Sigmoid colon (tissue), 7 donors: ENCODE results near the gene RSPO3. TPM values are rescaled to one million over a fixed set of nuclear protein-coding genes. Genes with fewer than 3 reads are reported as not detected.

Experiments used
- DNase-seq: peaks from one replicate; pipeline ENCODE4 v3.0.0-alpha.2; 2019
- H3K27ac ChIP-seq, 4 donors: fragments of 200-600 bp; sonication (generic); one replicate each; pipeline ENCODE4 v1.5.1; 2016 to 2019; ENCODE audit warnings: mild to moderate bottlenecking in 1 of 4
- H3K27me3 ChIP-seq, 3 donors: fragments of 200-600 bp; sonication (generic); one replicate each; pipeline ENCODE4 v1.5.1; 2019; ENCODE audit warnings: mild to moderate bottlenecking in 1 of 3
- H3K36me3 ChIP-seq, 4 donors: fragments of 200-600 bp; sonication (generic); one replicate each; pipeline ENCODE4 v1.5.1; 2016 to 2019
- H3K4me1 ChIP-seq, 4 donors: fragments of 200-600 bp; sonication (generic); one replicate each; pipeline ENCODE4 v1.5.1; 2017 to 2019
- H3K4me3 ChIP-seq, 4 donors: fragments of 200-600 bp; sonication (generic); one replicate each; pipeline ENCODE4 v1.5.1; 2017 to 2019; ENCODE audit warnings: mild to moderate bottlenecking in 2 of 4, moderate library complexity in 1 of 4
- H3K9me3 ChIP-seq, 4 donors: fragments of 200-600 bp in 3 of 4; sonication (generic) in 3 of 4; one replicate each; pipeline versions ENCODE4 v1.5.1 to v1.6.1; 2013 to 2019
- EP300 ChIP-seq, 4 donors: sonication (generic); formaldehyde crosslinking; IDR thresholded peaks; one replicate each; pipeline ENCODE4 v1.6.1; 2017; ENCODE audit warnings: antibody characterized with exemption in 4 of 4
- POLR2A ChIP-seq, 2 donors: fragments of 450-650 bp; IDR thresholded peaks; one replicate each; pipeline ENCODE4 v1.6.1; 2016; ENCODE audit warnings: antibody characterized with exemption in 2 of 2, mild to moderate bottlenecking in 2 of 2, moderate library complexity in 2 of 2
- POLR2AphosphoS5 ChIP-seq, 4 donors: sonication (generic); formaldehyde crosslinking; IDR thresholded peaks; one replicate each; pipeline ENCODE4 v1.6.1; 2017; ENCODE audit warnings: antibody characterized with exemption in 4 of 4
- WGBS, 2 donors: extraction: QIAGEN DNeasy Blood & Tissue Kit; methylation state at CpG; one replicate each; pipeline ENCODE4 v1.1.7; 2013; 5-methylcytosine and 5-hydroxymethylcytosine counted together
- intact Hi-C: fragments of 100-400 bp; cut with DNase I; formaldehyde crosslinking; loops from one replicate; pipeline ENCODE4 v1.15.1; 2023
- polyA plus RNA-seq, 3 donors: library from polyadenylated mRNA; stranded (reverse); fragments of 200-250 nt; gene quantifications; one replicate each; pipeline ENCODE4 v1.2.3, GENCODE V29; 2013
- total RNA-seq, 4 donors: library from RNA; depleted of rRNA; stranded (reverse); fragments of >200 nt; gene quantifications; one replicate each; pipeline ENCODE4 v1.1.0, GENCODE V29; 2016
- TF ChIP-seq, protein P1 (sequence below), 4 experiments: fragments of 450-650 bp in 3 of 4; fragments of 200-600 bp in 1 of 4; IDR thresholded peaks; one replicate each; pipeline ENCODE4 v1.5.1; 2016 to 2019; ENCODE audit warnings: antibody characterized with exemption in 4 of 4, mild to moderate bottlenecking in 3 of 4, moderate library complexity in 2 of 4
- donor health status: healthy with polysubstance abuse.
- donor health status: Bipolar disorder and iron deficiency.
- donor health status: healthy.

The RSPO3 gene
- total and polyA plus RNA-seq, 7 donors = 0.69 to 17.4 (median 10.8) TPM

GRCh38 chr6:127202676-127203075 is 84.2 kb downstream of the RSPO3 start:
- Histone ChIP-seq H3K4me1 (no peaks in the 10 kb centered on the region), H3K27ac (no peak overlapping the region), H3K4me3 (no peak overlapping the region), H3K9me3 (no peaks in the 10 kb centered on the region), H3K36me3 (no peaks in the 10 kb centered on the region), H3K27me3 (no peaks in the 10 kb centered on the region)
- intact Hi-C loops = no loop called here
- DNase-seq = no peak
- TF ChIP-seq POLR2AphosphoS5 (IDR thresholded peaks at IDR 0.05) (no peak), POLR2A (IDR thresholded peaks at IDR 0.05) (no peak), EP300 (IDR thresholded peaks at IDR 0.05) (no peak)
- TF ChIP-seq, protein P1, sequence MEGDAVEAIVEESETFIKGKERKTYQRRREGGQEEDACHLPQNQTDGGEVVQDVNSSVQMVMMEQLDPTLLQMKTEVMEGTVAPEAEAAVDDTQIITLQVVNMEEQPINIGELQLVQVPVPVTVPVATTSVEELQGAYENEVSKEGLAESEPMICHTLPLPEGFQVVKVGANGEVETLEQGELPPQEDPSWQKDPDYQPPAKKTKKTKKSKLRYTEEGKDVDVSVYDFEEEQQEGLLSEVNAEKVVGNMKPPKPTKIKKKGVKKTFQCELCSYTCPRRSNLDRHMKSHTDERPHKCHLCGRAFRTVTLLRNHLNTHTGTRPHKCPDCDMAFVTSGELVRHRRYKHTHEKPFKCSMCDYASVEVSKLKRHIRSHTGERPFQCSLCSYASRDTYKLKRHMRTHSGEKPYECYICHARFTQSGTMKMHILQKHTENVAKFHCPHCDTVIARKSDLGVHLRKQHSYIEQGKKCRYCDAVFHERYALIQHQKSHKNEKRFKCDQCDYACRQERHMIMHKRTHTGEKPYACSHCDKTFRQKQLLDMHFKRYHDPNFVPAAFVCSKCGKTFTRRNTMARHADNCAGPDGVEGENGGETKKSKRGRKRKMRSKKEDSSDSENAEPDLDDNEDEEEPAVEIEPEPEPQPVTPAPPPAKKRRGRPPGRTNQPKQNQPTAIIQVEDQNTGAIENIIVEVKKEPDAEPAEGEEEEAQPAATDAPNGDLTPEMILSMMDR (IDR thresholded peaks at IDR 0.05) = no peak

DNA sequence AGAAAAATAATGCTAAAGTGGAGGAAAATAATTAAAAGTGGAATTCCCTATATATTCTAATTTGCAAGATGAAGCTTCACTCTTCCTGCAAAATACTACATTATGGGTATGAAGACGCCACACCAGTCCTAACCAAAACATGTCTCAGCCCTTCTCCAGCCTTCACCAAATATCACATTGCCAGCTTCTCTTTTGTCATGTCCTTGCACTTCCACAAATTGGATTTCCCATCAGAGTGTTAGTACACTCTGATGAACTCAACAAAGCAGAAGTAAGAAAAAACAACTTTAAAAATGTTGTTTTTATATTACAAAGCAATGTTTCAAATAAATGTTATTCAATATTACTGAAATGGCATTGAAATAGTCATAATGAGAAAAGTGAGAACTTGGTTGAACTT is 85.8 kb downstream of the RSPO3 start:
- 84 to 95% methylated on average over 1 of the region's 1 CpG for WGBS, 2 donors
- TF ChIP-seq POLR2A (IDR thresholded peaks at IDR 0.05) (no peak), EP300 (IDR thresholded peaks at IDR 0.05) (no peak), POLR2AphosphoS5 (IDR thresholded peaks at IDR 0.05) (no peak)
- TF ChIP-seq, protein P1 (IDR thresholded peaks at IDR 0.05) = no peak
- no peak overlapping the region for H3K27ac ChIP-seq

GRCh38 chr6:127205036-127205435 is 86.6 kb downstream of the RSPO3 start:
- WGBS, 2 donors = 48 to 60% methylated on average over 2 of the region's 2 CpGs
- Histone ChIP-seq H3K9me3 (no peaks in the 10 kb centered on the region), H3K27ac (no peak overlapping the region), H3K4me1 (no peaks in the 10 kb centered on the region), H3K36me3 (no peaks in the 10 kb centered on the region), H3K4me3 (no peak overlapping the region), H3K27me3 (no peaks in the 10 kb centered on the region)
- intact Hi-C loops = no loop called here
- DNase-seq = no peak
- TF ChIP-seq, protein P1 (IDR thresholded peaks at IDR 0.05) = no peak
- TF ChIP-seq POLR2AphosphoS5 (IDR thresholded peaks at IDR 0.05) (no peak), POLR2A (IDR thresholded peaks at IDR 0.05) (no peak), EP300 (IDR thresholded peaks at IDR 0.05) (no peak)

More for the DNA sequence above, 85.8 kb downstream of the RSPO3 start:
- H3K9me3 ChIP-seq = no peaks in the 10 kb centered on the region
- intact Hi-C loops = no loop called here
- H3K4me1 ChIP-seq = no peaks in the 10 kb centered on the region
- no peaks in the 10 kb centered on the region for H3K36me3 ChIP-seq
- no peak for DNase-seq
- no peak overlapping the region for H3K4me3 ChIP-seq
- no peaks in the 10 kb centered on the region for H3K27me3 ChIP-seq

- no peaks in the 10 kb centered on the region for H3K27me3 ChIP-seq
- no peak overlapping the region for H3K4me3 ChIP-seq
- intact Hi-C loops = no loop called here
- no peak for DNase-seq
- TF ChIP-seq, protein P1 (IDR thresholded peaks at IDR 0.05) = no peak
- TF ChIP-seq POLR2A (IDR thresholded peaks at IDR 0.05) (no peak), POLR2AphosphoS5 (IDR thresholded peaks at IDR 0.05) (no peak), EP300 (IDR thresholded peaks at IDR 0.05) (no peak)
- no peaks in the 10 kb centered on the region for H3K9me3 ChIP-seq
- H3K4me1 ChIP-seq = no peaks in the 10 kb centered on the region
- H3K27ac ChIP-seq = no peak overlapping the region
- no peaks in the 10 kb centered on the region for H3K36me3 ChIP-seq
Measured at GRCh38 chr6:127206531-127207095, 88.1 kb downstream of the RSPO3 start.

GRCh38 chr6:127207591-127208120 is 89.2 kb downstream of the RSPO3 start:
- Histone ChIP-seq H3K9me3 (no peaks in the 10 kb centered on the region), H3K27ac (no peak overlapping the region), H3K36me3 (no peaks in the 10 kb centered on the region), H3K4me1 (no peaks in the 10 kb centered on the region), H3K4me3 (no peak overlapping the region), H3K27me3 (no peaks in the 10 kb centered on the region)
- WGBS, 2 donors = 67 to 70% methylated on average over 4 of the region's 4 CpGs
- TF ChIP-seq EP300 (IDR thresholded peaks at IDR 0.05) = no peak
- TF ChIP-seq POLR2A (IDR thresholded peaks at IDR 0.05) = no peak
- intact Hi-C loops = no loop called here
- DNase-seq = no peak
